Dermis microvascular lymphatic vessel endothelial cell (primary cell): ENCODE data around the gene UTP14C. TPM values are rescaled to one million over a fixed set of nuclear protein-coding genes. Genes with fewer than 3 reads are reported as not detected.
A peak's percentile ranks its signal among the peaks of the same experiment; 100 is the strongest.
"Not testable (repeated sequence)": the region's sequence is repeated elsewhere in the genome, so short reads cannot be mapped to it uniquely, and the experiment has no call there.

Experiments
- DNase-seq, 2 donors: peaks; one replicate each; pipeline versions ENCODE4 v3.0.0 to v3.0.0-alpha.2; 2010; ENCODE audit warnings: low read depth in 2 of 2
- total RNA-seq: library from RNA; depleted of rRNA; stranded (reverse); fragments of >200 nt; gene quantifications from 2 replicates; pipeline ENCODE4 v1.2.1, GENCODE V29; 2014

Gene UTP14C
- total RNA-seq = 7.6 and 8.6 TPM in 2 replicates

GRCh38 chr13:52024481-52024880, at the start of gene UTP14C:
TSS of gene UTP14C (plus strand) at chr13:52024691. CDS start at chr13:52028805, 4,114 bp downstream.
- no peak for DNase-seq

- DNase-seq = no peak
Measured at GRCh38 chr13:51976423-51976822, 48.1 kb upstream of the UTP14C start.

- DNase-seq = no peak
Measured at GRCh38 chr13:51976890-51977289, 47.6 kb upstream of the UTP14C start.

GRCh38 chr13:51977625-51978024, 46.9 kb upstream of the UTP14C start:
- no peak for DNase-seq

GRCh38 chr13:51978796-51979556, 45.5 kb upstream of the UTP14C start:
- DNase-seq = no peak

GRCh38 chr13:51980908-51981307, 43.6 kb upstream of the UTP14C start:
- no peak for DNase-seq

- no peak for DNase-seq
Measured at GRCh38 chr13:51981355-51981754, 43.1 kb upstream of the UTP14C start.

GRCh38 chr13:51983292-51983691, 41.2 kb upstream of the UTP14C start:
- DNase-seq = not testable (repeated sequence)

GRCh38 chr13:51984904-51985303, 39.6 kb upstream of the UTP14C start:
- DNase-seq = not testable (repeated sequence)

- DNase-seq = no peak
Measured at GRCh38 chr13:51988988-51989618, 35.4 kb upstream of the UTP14C start.

GRCh38 chr13:51993713-51994112, 30.8 kb upstream of the UTP14C start:
- no peak for DNase-seq

- DNase-seq = no peak
Measured at GRCh38 chr13:51995677-51996551, 28.6 kb upstream of the UTP14C start.

- DNase-seq = no peak
Measured at GRCh38 chr13:51996641-51997040, 27.9 kb upstream of the UTP14C start.

GRCh38 chr13:51997186-51997585, 27.3 kb upstream of the UTP14C start:
- DNase-seq = no peak

GRCh38 chr13:51997641-51998330, 26.7 kb upstream of the UTP14C start:
- DNase-seq = no peak

- DNase-seq = no peak
Measured at GRCh38 chr13:51998723-51999509, 25.6 kb upstream of the UTP14C start.

GRCh38 chr13:51999510-51999911, 25.0 kb upstream of the UTP14C start:
- peak in 1 of 2 donors; percentile 9 for DNase-seq

- no peak for DNase-seq
Measured at GRCh38 chr13:51999921-52000320, 24.6 kb upstream of the UTP14C start.

GRCh38 chr13:52001120-52001731, 23.3 kb upstream of the UTP14C start:
- DNase-seq = peak; percentile 34 to 68

GRCh38 chr13:52002361-52002760, 22.1 kb upstream of the UTP14C start:
- DNase-seq = no peak
